Globus pallidus (tissue), 1 donor: ENCODE measurements around the gene ANKMY1.

ENCODE experiments used
- DNase-seq: peaks from one replicate; pipeline ENCODE4 v3.0.0-alpha.2; 2015; ENCODE audit warnings: low spot score

Gene ANKMY1

GRCh38 chr2:240434728-240435456 is 122.9 kb downstream of the ANKMY1 start:
- DNase-seq = peak; percentile 82

GRCh38 chr2:240433973-240434727 is 123.6 kb downstream of the ANKMY1 start:
- no peak for DNase-seq

- no peak for DNase-seq
Measured at GRCh38 chr2:240432820-240433801, 124.7 kb downstream of the ANKMY1 start.

- DNase-seq = no peak
Measured at GRCh38 chr2:240432430-240432819, 125.4 kb downstream of the ANKMY1 start.

- no peak for DNase-seq
Measured at GRCh38 chr2:240431661-240432424, 125.9 kb downstream of the ANKMY1 start.

GRCh38 chr2:240431271-240431660 is 126.5 kb downstream of the ANKMY1 start:
- no peak for DNase-seq

- DNase-seq = no peak
Measured at GRCh38 chr2:240430595-240430994, 127.2 kb downstream of the ANKMY1 start.

GRCh38 chr2:240429872-240430491 is 127.8 kb downstream of the ANKMY1 start:
- DNase-seq = no peak
